ENCODE data around the gene IFI27L1.

GRCh38 chr14:94093418-94093817 lies 12.3 kb downstream of the IFI27L1 start:
- no peak for TF ChIP-seq EZH2 (IDR thresholded peaks at IDR 0.05; ENCODE audit: borderline replicate concordance, insufficient read depth, low read depth, low read length, poor library complexity, severe bottlenecking)
- TF ChIP-seq CTCF (IDR thresholded peaks at IDR 0.05): no peak

Measured in B cell (primary cell).